Measurements from ENCODE around the gene PPP1R14C.

DNA sequence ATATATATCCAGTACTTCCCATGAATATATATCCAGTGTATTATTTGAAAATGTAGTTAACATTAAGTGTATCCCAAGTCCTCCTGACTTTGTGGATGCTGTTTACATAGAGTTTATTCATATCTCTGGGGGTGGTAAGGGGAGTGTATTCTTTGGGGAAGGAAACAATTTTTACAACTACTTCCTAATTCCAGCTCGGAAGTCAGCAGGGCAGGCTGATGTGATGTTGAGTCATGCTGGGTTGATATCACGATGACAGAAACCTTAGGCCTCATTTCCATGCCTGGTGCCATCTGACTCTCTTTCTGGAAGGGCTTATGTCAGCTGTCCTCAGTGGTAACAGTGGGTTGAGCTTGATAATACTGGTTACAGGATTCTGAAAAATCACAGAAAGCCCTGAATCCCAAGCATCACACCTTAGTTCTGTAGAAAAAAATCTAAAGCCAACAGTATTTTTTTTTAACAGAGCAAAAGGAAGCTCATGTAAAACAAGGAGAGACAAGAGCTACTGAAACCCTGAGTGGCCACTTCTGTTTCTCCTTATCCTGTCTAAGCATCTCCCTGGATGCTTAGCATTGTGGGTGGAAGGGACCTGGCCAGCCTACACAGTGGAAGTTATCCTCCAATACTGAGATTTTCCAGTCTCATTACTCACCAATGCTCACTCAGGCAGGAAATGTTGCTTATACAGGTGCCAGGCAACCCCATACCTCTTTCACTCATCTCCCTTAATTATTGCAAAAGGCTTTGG is 150.8 kb downstream of the PPP1R14C start:
- TF ChIP-seq POLR2AphosphoS5 (IDR thresholded peaks at IDR 0.05) (no peak), POLR2A (IDR thresholded peaks at IDR 0.05) (no peak)
- TF ChIP-seq, protein P1, sequence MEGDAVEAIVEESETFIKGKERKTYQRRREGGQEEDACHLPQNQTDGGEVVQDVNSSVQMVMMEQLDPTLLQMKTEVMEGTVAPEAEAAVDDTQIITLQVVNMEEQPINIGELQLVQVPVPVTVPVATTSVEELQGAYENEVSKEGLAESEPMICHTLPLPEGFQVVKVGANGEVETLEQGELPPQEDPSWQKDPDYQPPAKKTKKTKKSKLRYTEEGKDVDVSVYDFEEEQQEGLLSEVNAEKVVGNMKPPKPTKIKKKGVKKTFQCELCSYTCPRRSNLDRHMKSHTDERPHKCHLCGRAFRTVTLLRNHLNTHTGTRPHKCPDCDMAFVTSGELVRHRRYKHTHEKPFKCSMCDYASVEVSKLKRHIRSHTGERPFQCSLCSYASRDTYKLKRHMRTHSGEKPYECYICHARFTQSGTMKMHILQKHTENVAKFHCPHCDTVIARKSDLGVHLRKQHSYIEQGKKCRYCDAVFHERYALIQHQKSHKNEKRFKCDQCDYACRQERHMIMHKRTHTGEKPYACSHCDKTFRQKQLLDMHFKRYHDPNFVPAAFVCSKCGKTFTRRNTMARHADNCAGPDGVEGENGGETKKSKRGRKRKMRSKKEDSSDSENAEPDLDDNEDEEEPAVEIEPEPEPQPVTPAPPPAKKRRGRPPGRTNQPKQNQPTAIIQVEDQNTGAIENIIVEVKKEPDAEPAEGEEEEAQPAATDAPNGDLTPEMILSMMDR (IDR thresholded peaks at IDR 0.05), result no peak

All from breast epithelium (tissue), 3 donors.